Body of pancreas (tissue), 4 donors: ENCODE measurements around the gene MTCL3.
A peak's percentile ranks its signal among the peaks of the same experiment; 100 is the strongest.

Source experiments
- ATAC-seq: fragments of 150-250 bp; one replicate; pipeline ENCODE4 v1.9.1; 2016
- DNase-seq, 4 donors: peaks; one replicate each; pipeline ENCODE4 v3.0.0-alpha.2; 2019
- H3K27ac ChIP-seq, 4 donors: fragments of 200-600 bp; sonication (generic); 1 replicate in 3 of 4; 2 replicates in 1 of 4; pipeline versions ENCODE4 v1.5.1 to v1.6.1; 2016 to 2019; ENCODE audit warnings: mild to moderate bottlenecking in 1 of 4, mixed read lengths in 1 of 4, moderate library complexity in 1 of 4
- H3K27me3 ChIP-seq, 2 donors: fragments of 200-600 bp; sonication (generic); one replicate each; pipeline ENCODE4 v1.6.0; 2016; ENCODE audit warnings: mild to moderate bottlenecking in 1 of 2
- H3K36me3 ChIP-seq, 2 donors: fragments of 200-600 bp; sonication (generic); replicated peaks in 1 of 2; 2 replicates each; pipeline ENCODE4 v1.5.1; 2016; ENCODE audit warnings: low read depth in 2 of 2; ENCODE audit not compliant: insufficient read depth in 1 of 2
- H3K4me1 ChIP-seq: fragments of 200-600 bp; sonication (generic); one replicate; pipeline ENCODE4 v1.6.0; 2016
- H3K4me3 ChIP-seq, 2 donors: fragments of 200-600 bp; sonication (generic); 1 replicate in 1 of 2; 2 replicates in 1 of 2; pipeline ENCODE4 v1.5.1; 2016 to 2019
- H3K9me3 ChIP-seq, 3 donors: fragments of 200-600 bp; sonication (generic); 1 replicate in 2 of 3; 2 replicates in 1 of 3; pipeline ENCODE4 v1.5.1; 2016
- POLR2A ChIP-seq, 3 donors: fragments of 450-650 bp; IDR thresholded peaks; one replicate each; pipeline ENCODE4 v1.6.1; 2016; ENCODE audit warnings: antibody characterized with exemption in 3 of 3, mild to moderate bottlenecking in 2 of 3
- WGBS, 2 donors: methylation state at CpG; one replicate each; pipeline ENCODE4 v1.1.5; 2017; 5-methylcytosine and 5-hydroxymethylcytosine counted together
- intact Hi-C: fragments of 100-400 bp; cut with DNase I; formaldehyde crosslinking; loops from one replicate; pipeline ENCODE4 v1.15.1; 2023
- TF ChIP-seq, protein P1 (sequence below), 7 experiments: fragments of 450-650 bp in 4 of 7; fragments of 200-600 bp in 3 of 7; sonication (generic) in 3 of 7; IDR thresholded peaks; one replicate each; pipeline ENCODE4 v1.5.1; 2016 to 2019; ENCODE audit warnings: antibody characterized with exemption in 7 of 7

MTCL3 gene

DNA sequence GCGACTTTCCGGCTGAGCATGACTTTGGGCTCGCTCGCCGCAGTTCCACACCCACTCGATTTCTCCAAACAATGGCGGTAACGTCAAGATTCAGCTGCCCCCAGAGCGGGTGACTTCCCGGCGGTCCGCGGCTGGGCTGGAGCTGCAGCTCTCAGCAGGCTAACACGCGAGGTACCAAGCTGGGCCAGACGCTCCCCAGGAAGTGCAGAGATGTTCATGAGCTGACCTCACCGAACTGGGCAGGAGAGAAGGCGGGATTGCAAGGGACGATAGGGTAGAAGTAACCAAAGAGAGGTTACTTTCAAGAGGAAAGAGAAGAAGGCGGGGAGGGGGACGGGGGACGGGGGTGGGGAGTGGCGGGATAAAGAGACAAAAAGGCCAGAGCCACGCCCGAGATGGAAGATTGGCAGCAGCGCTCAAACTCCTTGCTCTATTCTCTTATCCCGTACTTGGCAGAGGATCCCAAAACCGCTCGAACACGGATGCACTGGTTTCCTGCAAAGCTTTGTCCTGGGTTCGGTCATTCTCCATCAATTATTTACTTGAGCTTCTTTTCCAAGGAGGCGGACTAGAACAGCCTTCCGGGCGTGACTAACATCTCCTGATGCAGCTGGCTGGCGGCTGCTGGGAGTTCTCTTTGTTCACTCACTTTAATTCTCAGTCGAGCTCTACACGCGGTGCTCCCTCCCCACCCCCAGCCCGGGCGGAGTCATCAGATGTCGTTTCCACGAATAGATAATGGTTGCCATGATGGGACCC is at the start of gene MTCL3:
Gene MTCL3 (minus strand): TSS at position 626 of the 759 bp plus-strand sequence.
- no peak for ATAC-seq

DNA sequence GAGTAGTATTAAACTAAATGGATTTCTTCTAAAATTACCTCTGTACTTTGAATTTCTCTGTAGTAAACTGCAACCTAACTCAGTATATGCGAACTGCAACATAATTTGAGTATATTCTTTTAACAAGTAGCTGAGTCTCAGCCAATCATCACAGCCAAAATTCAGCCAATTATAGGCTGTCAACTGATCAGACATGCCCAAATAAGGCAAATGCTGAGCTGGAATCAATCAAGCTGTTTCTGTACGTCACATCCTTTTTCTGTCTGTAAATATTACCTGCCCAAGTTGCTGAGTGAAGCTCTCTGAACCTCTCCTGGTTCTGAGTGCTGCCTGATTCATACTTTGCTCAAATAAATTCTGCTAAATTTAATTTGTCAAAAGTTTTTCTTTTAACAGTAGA is 48.3 kb upstream of the MTCL3 start:
- ATAC-seq: no peak
- no peaks in the 10 kb centered on the region for H3K9me3 ChIP-seq
- no peaks in the 10 kb centered on the region for H3K27me3 ChIP-seq
- WGBS, 2 donors: 67 to 72% methylated on average over 2 of the region's 2 CpGs
- DNase-seq: no peak
- H3K4me1 ChIP-seq: peaks cover 9% of the 10 kb centered on the region
- H3K27ac ChIP-seq: no peak overlapping the region
- H3K4me3 ChIP-seq: no peak overlapping the region
- no peaks in the 10 kb centered on the region for H3K36me3 ChIP-seq
- intact Hi-C loops: no loop called here
- TF ChIP-seq, protein P1, sequence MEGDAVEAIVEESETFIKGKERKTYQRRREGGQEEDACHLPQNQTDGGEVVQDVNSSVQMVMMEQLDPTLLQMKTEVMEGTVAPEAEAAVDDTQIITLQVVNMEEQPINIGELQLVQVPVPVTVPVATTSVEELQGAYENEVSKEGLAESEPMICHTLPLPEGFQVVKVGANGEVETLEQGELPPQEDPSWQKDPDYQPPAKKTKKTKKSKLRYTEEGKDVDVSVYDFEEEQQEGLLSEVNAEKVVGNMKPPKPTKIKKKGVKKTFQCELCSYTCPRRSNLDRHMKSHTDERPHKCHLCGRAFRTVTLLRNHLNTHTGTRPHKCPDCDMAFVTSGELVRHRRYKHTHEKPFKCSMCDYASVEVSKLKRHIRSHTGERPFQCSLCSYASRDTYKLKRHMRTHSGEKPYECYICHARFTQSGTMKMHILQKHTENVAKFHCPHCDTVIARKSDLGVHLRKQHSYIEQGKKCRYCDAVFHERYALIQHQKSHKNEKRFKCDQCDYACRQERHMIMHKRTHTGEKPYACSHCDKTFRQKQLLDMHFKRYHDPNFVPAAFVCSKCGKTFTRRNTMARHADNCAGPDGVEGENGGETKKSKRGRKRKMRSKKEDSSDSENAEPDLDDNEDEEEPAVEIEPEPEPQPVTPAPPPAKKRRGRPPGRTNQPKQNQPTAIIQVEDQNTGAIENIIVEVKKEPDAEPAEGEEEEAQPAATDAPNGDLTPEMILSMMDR (IDR thresholded peaks at IDR 0.05): no peak
- TF ChIP-seq POLR2A (IDR thresholded peaks at IDR 0.05): no peak

More for the DNA sequence above, at the start of gene MTCL3:
- Histone ChIP-seq H3K36me3 (no peaks in the 10 kb centered on the region), H3K27me3 (peaks cover 0 to 31% of the 10 kb centered on the region in 2 donors), H3K4me3 (no peak within 1 kb of the TSS), H3K4me1 (peaks cover 33% of the 10 kb centered on the region), H3K27ac (no peak within 1 kb of the TSS), H3K9me3 (no peaks in the 10 kb centered on the region)
- 3 to 4% methylated on average over 37 to 42 of the region's 42 CpGs for WGBS, 2 donors
- intact Hi-C loops: no loop called here
- peak in 3 of 4 donors; percentile 16 to 36 (median 20) for DNase-seq
- TF ChIP-seq, protein P1 (IDR thresholded peaks at IDR 0.05): no peak
- no peak for TF ChIP-seq POLR2A (IDR thresholded peaks at IDR 0.05)

DNA sequence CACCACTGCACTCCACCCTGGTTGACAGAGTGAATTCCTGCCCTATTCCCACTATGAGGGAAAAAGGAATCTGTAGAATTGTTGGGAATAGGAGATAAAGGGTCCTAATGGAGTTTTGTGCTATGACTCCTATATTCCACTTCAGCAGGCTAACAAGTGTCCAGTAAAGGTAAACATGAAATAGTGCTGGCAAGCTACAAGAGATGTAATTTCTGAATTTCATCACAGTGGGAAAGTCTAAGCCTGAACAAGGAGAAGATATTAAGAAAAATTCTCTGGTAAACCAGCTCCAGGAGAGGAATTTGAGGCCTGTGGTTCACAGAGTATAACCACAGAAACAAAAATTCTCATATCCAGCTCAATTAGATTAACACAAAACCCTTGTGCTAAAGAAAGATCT is 47.5 kb upstream of the MTCL3 start:
- TF ChIP-seq, protein P1 (IDR thresholded peaks at IDR 0.05): no peak
- TF ChIP-seq POLR2A (IDR thresholded peaks at IDR 0.05): no peak
- peak overlapping the region in 1 of 4 donors; percentile 1 for H3K27ac ChIP-seq
- DNase-seq (no peak), ATAC-seq (no peak)
- no peaks in the 10 kb centered on the region for H3K9me3 ChIP-seq
- no peak overlapping the region for H3K4me3 ChIP-seq
- H3K36me3 ChIP-seq: no peaks in the 10 kb centered on the region
- H3K27me3 ChIP-seq: no peaks in the 10 kb centered on the region
- intact Hi-C loops: no loop called here
- peaks cover 9% of the 10 kb centered on the region for H3K4me1 ChIP-seq

DNA sequence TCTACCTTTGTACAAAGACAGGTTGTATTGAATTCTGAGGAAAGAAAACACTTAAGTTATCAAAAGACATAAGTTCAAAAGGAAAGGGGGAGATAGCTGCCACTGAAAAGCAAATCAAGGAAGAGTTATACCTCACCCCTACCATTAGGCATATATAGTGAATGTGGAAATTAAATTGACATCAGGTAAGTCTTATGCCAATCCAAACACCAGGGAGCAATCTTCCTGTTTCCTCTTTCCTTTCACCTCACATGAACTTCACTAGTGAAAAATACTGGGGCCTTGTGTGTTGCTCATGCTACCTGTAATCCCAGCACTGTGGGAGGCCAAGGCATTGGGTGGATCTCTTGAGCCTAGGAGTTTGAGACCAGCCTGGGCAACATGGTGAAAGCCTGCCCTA is 47.0 kb upstream of the MTCL3 start:
- intact Hi-C loops: no loop called here

More for the DNA sequence above, 47.0 kb upstream of the MTCL3 start:
- no peak for TF ChIP-seq POLR2A (IDR thresholded peaks at IDR 0.05)
- TF ChIP-seq, protein P1 (IDR thresholded peaks at IDR 0.05): no peak
- no peak overlapping the region for H3K4me3 ChIP-seq
- no peaks in the 10 kb centered on the region for H3K9me3 ChIP-seq
- no peak for DNase-seq
- H3K27me3 ChIP-seq: no peaks in the 10 kb centered on the region
- H3K36me3 ChIP-seq: no peaks in the 10 kb centered on the region
- peaks cover 9% of the 10 kb centered on the region for H3K4me1 ChIP-seq
- peak overlapping the region in 1 of 4 donors; percentile 1 for H3K27ac ChIP-seq
- peak; percentile 82 for ATAC-seq
